Measurements from ENCODE around the gene CA5A.
A peak's percentile ranks its signal among the peaks of the same experiment; 100 is the strongest.
"Not testable (repeated sequence)": the region's sequence is repeated elsewhere in the genome, so short reads cannot be mapped to it uniquely, and the experiment has no call there.

CA5A gene

DNA sequence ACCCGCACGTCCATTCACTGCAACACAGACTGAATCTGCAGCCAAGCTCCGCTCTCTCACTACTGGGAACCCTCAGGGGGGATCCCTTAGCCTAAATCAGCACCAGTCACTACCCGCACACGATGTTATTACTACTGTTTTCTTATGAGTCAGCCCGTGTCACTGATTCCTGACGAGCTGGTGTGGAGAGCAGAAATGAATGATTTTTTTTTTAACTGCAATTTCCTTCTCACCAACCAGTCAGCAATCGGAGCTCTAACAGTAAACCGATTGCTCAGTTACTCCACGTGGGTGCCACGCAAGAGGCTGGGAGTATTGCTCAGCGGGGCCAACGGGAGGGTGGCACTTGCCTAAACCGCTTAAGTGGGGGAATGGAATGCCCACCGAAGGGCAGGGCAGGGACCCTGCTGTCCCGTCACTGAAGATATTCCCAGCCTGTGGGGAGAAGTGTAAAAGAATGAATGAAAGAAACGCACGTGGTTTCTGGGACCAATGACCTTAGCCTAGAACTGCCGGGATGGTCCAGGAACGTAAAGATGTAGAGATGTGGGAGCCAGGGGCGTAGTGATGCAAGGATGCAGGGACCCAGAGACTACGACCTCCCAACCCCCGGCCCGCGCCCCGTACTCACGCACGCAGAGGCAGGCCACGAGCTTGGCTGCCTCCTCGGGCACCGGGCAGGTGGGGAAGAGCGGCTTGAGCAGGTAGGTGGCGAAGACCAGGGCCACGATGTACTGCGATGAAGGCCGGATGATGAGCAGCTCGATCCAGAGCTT lies 67.9 kb downstream of the CA5A start:
- DNase-seq (ENCODE audit: low read depth in 3 of 3): peak in 1 of 3 experiments; percentile 46

DNA sequence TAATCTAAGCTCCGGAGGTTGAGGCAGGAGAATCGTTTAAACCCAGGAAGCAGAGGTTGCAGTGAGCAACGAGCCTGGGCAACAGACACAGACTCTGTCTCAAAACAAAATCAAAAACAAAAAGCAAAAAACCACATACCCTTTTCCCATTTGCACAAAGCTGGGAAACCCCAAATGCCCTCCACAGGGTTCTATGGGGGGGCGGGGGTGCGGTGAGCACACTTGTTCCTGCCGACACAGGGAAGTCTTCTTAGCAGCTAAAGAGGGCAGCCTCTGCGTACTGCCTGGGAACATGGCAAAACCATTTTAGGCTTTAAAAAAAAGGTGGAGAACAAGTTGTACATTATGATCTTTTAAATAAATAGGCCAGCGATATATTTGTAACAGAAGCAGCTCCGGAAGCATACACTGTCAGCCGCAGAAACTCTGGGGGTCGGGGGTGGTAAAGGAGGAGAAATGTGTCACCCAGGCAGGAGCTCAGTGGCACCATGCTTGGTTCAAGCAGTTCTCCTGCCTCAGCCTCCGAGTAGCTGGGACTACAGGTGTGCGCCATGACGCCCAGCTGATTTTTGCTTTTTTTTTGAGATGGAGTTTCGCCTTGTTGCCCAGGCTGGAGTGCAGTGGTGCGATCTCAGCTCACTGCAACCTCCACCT lies 70.3 kb downstream of the CA5A start:
- DNase-seq (ENCODE audit: low read depth in 3 of 3): not testable (repeated sequence)

- no peak for DNase-seq (ENCODE audit: low read depth in 3 of 3)
Measured at GRCh38 chr16:87864331-87864989, 71.9 kb downstream of the CA5A start.

GRCh38 chr16:87863327-87863635 lies 73.0 kb downstream of the CA5A start:
- DNase-seq (ENCODE audit: low read depth in 3 of 3): not testable (repeated sequence)

- not testable (repeated sequence) for DNase-seq (ENCODE audit: low read depth in 3 of 3)
Measured at GRCh38 chr16:87862597-87863326, 73.6 kb downstream of the CA5A start.

GRCh38 chr16:87861300-87862099 lies 74.8 kb downstream of the CA5A start:
- DNase-seq (ENCODE audit: low read depth in 3 of 3): not testable (repeated sequence)

GRCh38 chr16:87860553-87861299 lies 75.6 kb downstream of the CA5A start:
- no peak for DNase-seq (ENCODE audit: low read depth in 3 of 3)

GRCh38 chr16:87858151-87858993 lies 78.0 kb downstream of the CA5A start:
- not testable (repeated sequence) for DNase-seq (ENCODE audit: low read depth in 3 of 3)

DNA sequence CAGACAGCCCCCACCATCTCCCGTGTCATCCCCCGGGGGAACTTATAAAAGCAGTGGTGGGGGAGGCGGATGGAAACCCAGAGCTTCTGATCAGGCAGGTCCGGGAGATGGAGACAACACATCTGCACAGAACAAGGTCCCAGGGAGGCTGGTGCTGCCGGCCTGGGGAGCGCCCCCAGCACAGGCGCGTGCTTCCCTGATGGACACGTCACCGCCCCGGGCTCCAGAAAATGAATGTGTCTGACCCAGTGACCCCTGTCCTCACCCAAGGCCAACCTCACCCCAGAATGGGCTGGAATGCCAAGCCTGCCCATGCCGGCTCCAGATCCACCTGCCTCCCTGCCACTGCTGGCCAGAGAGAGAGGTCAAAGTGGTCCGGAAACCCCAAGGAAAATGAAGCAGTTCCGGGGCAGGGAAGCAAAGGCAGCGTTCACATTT lies 79.5 kb downstream of the CA5A start:
- no peak for DNase-seq (ENCODE audit: low read depth in 3 of 3)

DNA sequence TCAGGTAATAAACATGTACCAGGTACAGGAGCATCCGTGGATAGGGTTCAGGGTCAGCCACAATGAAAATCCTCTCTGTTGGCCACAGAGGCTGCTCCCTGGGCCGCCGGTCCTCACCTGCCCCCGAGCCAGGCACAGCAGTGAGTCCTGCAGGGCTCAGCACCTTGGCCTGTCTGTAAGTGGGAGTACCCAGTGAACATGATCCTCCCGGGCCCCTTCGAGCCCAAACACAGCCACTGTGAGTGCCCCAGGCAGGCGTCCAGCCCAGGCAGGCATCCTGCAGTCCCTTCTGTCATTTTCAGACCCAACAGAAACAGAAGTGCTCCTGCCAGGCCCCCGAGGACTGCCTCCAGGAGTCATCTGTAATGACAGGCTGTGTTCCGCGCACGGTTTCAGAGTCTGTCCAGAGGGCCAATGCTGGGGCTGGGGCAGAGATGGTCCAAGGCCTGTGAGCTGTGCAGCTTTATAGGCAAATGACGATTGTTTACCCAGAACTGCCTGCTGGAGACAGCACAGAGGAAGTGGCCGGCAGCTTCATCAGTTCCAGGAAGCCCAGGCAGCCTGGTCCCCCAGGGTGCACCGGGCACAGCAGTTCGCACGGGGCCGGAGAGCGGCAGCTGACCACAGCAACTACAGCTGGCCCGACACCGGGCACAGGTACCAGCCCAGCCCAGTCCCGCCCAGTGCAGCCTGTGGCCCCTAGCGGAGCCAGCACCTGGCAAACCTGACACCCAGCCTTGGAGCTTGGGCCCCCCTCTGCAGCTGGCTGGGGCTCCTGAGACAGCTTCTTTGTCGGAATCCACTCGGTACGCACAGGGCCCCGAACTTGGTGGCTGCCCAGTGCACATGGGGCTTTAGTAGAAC lies 80.2 kb downstream of the CA5A start:
- no peak for DNase-seq (ENCODE audit: low read depth in 3 of 3)

DNA sequence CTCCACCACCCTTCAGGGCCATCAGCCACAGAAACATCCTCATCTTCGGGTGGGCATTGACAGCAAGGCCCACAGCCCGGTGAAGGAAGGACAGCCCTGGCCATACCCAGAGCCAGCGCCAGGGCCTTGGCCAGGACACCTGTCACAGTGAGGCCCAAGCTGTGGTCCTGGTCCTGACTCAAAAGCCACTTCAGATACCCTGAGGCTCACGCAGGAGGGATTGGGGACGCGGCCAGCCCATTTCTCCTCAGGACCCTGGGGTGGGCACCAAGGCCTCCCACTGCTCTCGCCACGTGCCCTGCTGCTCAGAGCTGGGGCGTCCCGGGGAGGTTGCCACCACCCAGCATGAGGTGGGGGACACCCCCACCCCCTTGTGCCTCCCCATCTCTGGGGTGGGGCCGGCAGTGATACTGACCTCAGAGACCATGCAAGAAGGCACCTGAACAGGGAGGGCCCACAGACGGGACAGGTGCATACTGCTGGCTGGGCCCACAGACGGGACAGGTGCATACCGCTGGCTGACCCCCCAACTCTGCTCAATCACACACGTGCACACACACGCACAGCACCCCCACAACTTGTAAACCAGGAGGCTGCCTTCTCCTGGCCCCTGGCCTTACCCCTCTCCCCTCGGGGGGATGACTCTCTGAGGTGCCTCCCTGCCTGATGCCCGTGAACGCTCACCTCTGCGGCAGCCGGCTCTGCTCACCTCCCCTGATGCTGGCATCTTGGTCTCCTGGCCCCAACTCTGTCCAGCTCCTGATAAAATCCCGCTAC lies 81.2 kb downstream of the CA5A start:
- DNase-seq (ENCODE audit: low read depth in 3 of 3): no peak

DNA sequence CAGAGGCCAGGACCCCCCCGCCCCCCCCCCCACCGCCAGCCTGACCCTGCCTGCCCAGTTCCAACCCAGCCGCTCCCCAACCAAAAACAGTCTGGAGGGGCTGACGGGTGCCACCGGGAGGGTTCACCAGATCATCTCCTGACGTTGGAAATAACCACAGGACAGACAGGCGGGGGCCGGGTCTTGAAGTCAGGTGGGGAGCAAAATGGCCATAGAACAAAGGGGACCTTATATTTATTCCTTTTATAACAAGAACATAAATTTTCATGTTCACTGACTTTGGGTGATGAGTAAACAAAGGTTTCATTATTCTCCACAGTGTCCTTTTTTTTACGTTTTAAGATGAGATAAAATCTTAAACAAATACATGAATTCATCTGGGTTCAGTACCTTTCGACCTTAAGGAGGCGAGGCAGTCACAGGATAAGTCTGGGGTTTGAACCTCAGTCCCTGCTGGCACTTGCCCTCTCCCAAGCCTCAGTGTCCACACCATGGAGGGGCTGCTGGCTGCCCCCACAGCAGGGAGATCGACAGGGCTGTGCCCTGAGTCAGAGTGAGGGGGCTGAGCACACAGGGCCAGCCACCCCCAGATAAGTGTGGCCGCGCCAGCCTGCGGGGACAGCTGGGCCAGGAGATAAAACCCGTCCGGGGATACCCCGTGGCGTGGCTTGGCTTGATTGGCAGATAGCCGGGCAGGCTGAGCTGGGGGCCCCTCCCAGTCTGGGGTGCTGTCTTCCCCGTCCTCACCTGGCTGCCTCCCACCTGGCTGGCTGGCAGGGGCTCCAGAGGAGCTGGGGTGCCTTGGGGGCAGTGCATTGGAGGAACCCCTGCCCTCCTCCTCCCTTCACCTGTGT lies 82.0 kb downstream of the CA5A start:
- no peak for DNase-seq (ENCODE audit: low read depth in 3 of 3)

GRCh38 chr16:87853411-87854052 lies 82.8 kb downstream of the CA5A start:
- peak; percentile 63 to 85 (median 70) for DNase-seq (ENCODE audit: low read depth in 3 of 3)

GRCh38 chr16:87851601-87852000 lies 84.7 kb downstream of the CA5A start:
- DNase-seq (ENCODE audit: low read depth in 3 of 3): no peak

DNA sequence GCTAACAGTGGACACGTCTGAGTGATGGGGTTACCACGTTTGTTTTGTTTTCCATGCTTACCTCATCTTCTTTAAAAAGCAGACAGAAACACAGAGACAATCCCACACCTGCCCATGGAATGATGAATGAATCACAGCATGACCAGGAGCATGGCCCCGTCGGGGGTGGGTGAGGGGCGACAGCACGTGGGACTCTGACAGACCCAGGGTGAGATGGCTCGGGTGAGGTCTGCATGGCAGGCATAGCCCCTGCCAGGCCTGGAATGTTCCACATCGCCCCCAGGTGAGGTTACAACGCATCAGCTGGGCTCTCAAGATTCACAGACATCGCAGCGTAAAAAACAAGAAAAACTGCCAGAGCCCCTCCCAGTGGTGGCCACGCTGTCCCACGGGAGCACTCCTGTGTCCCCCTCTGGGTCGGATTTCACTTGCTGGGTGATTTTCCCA lies 85.2 kb downstream of the CA5A start:
- no peak for DNase-seq (ENCODE audit: low read depth in 3 of 3)

Data from stimulated activated CD4-positive, alpha-beta T cell treated with anti-CD3 and anti-CD28 coated beads, TNF-alpha, amount 100 ng/mL, for 4 hours (primary cell).